ENCODE data around the gene SIX6.

- TF ChIP-seq POLR2AphosphoS5 (IDR thresholded peaks at IDR 0.05) (no peak), POLR2A (IDR thresholded peaks at IDR 0.05) (no peak)
These were observed 611 bp upstream of the SIX6 start for GRCh38 chr14:60508363-60508706.
